PC-3 (cell line): ENCODE data around the gene TSEN15. TPM values are rescaled to one million over a fixed set of nuclear protein-coding genes. Genes with fewer than 3 reads are reported as not detected.

Source experiments
- ATAC-seq: fragments of 200-7000 bp; cut with Tn5 transposase; 2 replicates; pipeline ENCODE4 v1.9.1; 2020; ENCODE audit warnings: mild to moderate bottlenecking, moderate library complexity
- BruUV-seq: library from RNA; stranded (reverse); fragments of 400-500 nt; replicated peaks from 2 replicates; lab custom pipeline; 2021; lab: Mats Ljungman, UMichigan
- CTCF ChIA-PET: fragments of 300-600 bp; sonication (Branson Sonifier 250); formaldehyde crosslinking; loops from one replicate; lab custom pipeline; 2022; ENCODE audit warnings: antibody characterized with exemption; lab: Charles Lee
- POLR2A ChIA-PET: fragments of 300-600 bp; sonication (Branson Sonifier 250); formaldehyde crosslinking; loops from one replicate; lab custom pipeline; 2022; ENCODE audit warnings: antibody characterized with exemption; ENCODE audit not compliant: unreplicated experiment; lab: Charles Lee
- DNase-seq: peaks from one replicate; pipeline ENCODE4 v3.0.0-alpha.2; 2015
- H2AFZ ChIP-seq: fragments of 300-600 bp; sonication (generic); 2 replicates; pipeline ENCODE4 v1.6.0; 2016; ENCODE audit warnings: antibody characterized with exemption, low read length
- H3F3A ChIP-seq: fragments of 300-600 bp; sonication (generic); one replicate; pipeline ENCODE4 v1.6.0; 2017; ENCODE audit warnings: antibody characterized with exemption, low read length, control low read depth, mild to moderate bottlenecking; ENCODE audit not compliant: unreplicated experiment
- H3K27ac ChIP-seq: fragments of 300-600 bp; sonication (generic); 2 replicates; pipeline ENCODE4 v1.5.1; 2016; ENCODE audit warnings: mild to moderate bottlenecking, low read length
- H3K27me3 ChIP-seq: fragments of 300-600 bp; sonication (generic); 2 replicates; pipeline ENCODE4 v1.6.1; 2016; ENCODE audit warnings: low read length, mixed read lengths
- H3K36me3 ChIP-seq: fragments of 300-600 bp; sonication (generic); 2 replicates; pipeline ENCODE4 v1.6.1; 2016; ENCODE audit warnings: low read depth, mixed run types, low read length, mixed read lengths
- H3K4me1 ChIP-seq: fragments of 300-600 bp; sonication (generic); 2 replicates; pipeline ENCODE4 v1.5.1; 2016; ENCODE audit warnings: low read length; ENCODE audit not compliant: insufficient read depth
- H3K4me2 ChIP-seq: fragments of 300-600 bp; sonication (generic); 2 replicates; pipeline ENCODE4 v1.6.0; 2016; ENCODE audit warnings: low read length
- H3K4me3 ChIP-seq: fragments of 300-600 bp; sonication (generic); 2 replicates; pipeline ENCODE4 v1.5.1; 2016; ENCODE audit warnings: mild to moderate bottlenecking, low read length, mixed read lengths
- H3K79me2 ChIP-seq: fragments of 300-600 bp; sonication (generic); 2 replicates; pipeline ENCODE4 v1.6.1; 2017; ENCODE audit warnings: low read length, mixed read lengths
- H3K9ac ChIP-seq: fragments of 300-600 bp; sonication (generic); 2 replicates; pipeline ENCODE4 v1.6.0; 2016; ENCODE audit warnings: mild to moderate bottlenecking, low read length
- H3K9me2 ChIP-seq: fragments of 300-600 bp; sonication (generic); replicated peaks from 2 replicates; pipeline ENCODE4 v1.6.1; 2016; ENCODE audit warnings: mixed run types, low read length, mixed read lengths
- H3K9me3 ChIP-seq: fragments of 300-600 bp; sonication (generic); 2 replicates; pipeline ENCODE4 v1.6.1; 2016; ENCODE audit warnings: low read length, mixed read lengths
- H4K20me1 ChIP-seq: fragments of 300-600 bp; sonication (generic); 2 replicates; pipeline ENCODE4 v1.6.1; 2016; ENCODE audit warnings: low read length, mixed read lengths
- EZH2 ChIP-seq: fragments of 300-600 bp; sonication (generic); IDR thresholded peaks from one replicate; pipeline ENCODE4 v1.6.1; 2017; ENCODE audit warnings: antibody characterized with exemption, mild to moderate bottlenecking, low read length; ENCODE audit not compliant: unreplicated experiment
- EZH2phosphoT487 ChIP-seq: fragments of 300-600 bp; sonication (generic); IDR thresholded peaks from 2 replicates; pipeline ENCODE4 v1.6.1; 2018; ENCODE audit warnings: mild to moderate bottlenecking, antibody characterized with exemption, low read length, borderline replicate concordance
- intact Hi-C: fragments of 100-400 bp; cut with micrococcal nuclease; formaldehyde crosslinking; loops from 2 replicates; pipeline ENCODE4 v1.9.0; 2023
- total RNA-seq: library from RNA; depleted of rRNA; stranded (reverse); fragments of >200 nt; gene quantifications from 2 replicates; pipeline ENCODE4 v1.2.3, GENCODE V29; 2014
- TF ChIP-seq, protein P1 (sequence below): fragments of 300-600 bp; sonication (generic); conservative IDR thresholded peaks from 2 replicates; pipeline ENCODE4 v1.5.1; 2017; ENCODE audit warnings: antibody characterized with exemption, low read depth, mild to moderate bottlenecking, low read length

The TSEN15 gene
- total RNA-seq, 1 experiment from 2014 or later = 29.7 TPM

- H3F3A ChIP-seq = no peaks in the 10 kb centered on the region
- DNase-seq (peak; percentile 70), ATAC-seq (peak; percentile 99)
- no peak for TF ChIP-seq EZH2
- no peak for TF ChIP-seq EZH2phosphoT487
- TF ChIP-seq, protein P1, sequence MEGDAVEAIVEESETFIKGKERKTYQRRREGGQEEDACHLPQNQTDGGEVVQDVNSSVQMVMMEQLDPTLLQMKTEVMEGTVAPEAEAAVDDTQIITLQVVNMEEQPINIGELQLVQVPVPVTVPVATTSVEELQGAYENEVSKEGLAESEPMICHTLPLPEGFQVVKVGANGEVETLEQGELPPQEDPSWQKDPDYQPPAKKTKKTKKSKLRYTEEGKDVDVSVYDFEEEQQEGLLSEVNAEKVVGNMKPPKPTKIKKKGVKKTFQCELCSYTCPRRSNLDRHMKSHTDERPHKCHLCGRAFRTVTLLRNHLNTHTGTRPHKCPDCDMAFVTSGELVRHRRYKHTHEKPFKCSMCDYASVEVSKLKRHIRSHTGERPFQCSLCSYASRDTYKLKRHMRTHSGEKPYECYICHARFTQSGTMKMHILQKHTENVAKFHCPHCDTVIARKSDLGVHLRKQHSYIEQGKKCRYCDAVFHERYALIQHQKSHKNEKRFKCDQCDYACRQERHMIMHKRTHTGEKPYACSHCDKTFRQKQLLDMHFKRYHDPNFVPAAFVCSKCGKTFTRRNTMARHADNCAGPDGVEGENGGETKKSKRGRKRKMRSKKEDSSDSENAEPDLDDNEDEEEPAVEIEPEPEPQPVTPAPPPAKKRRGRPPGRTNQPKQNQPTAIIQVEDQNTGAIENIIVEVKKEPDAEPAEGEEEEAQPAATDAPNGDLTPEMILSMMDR = no peak
- H3K27ac ChIP-seq = no peak overlapping the region
- BruUV-seq = no TSS peak
- no peaks in the 10 kb centered on the region for H3K79me2 ChIP-seq
- H3K4me1 ChIP-seq = peaks cover 14% of the 10 kb centered on the region
- ChIA-PET POLR2A (interaction anchor here (0.6 kb wide), 2 partner anchors 324 to 467 kb away, joined by 3 read pairs; no protein-coding TSS in a partner anchor), CTCF (interaction anchor here (0.6 kb wide), 1 partner anchor 581 kb away, joined by 6 read pairs; no protein-coding TSS in a partner anchor)
- no peaks in the 10 kb centered on the region for H4K20me1 ChIP-seq
- H2AFZ ChIP-seq = no peak overlapping the region
- H3K9me2 ChIP-seq = no peaks in the 10 kb centered on the region
- H3K4me2 ChIP-seq = 0 out of 2 replicates have a peak overlapping the region, but pooled peaks have one; percentile 18
- H3K36me3 ChIP-seq = no peaks in the 10 kb centered on the region
- H3K9me3 ChIP-seq = no peaks in the 10 kb centered on the region
- H3K9ac ChIP-seq = no peak overlapping the region
- H3K4me3 ChIP-seq = no peak overlapping the region
- no peaks in the 10 kb centered on the region for H3K27me3 ChIP-seq
- intact Hi-C loops = loop anchor here (5.0 kb wide), 1 partner anchor 33 kb away; no protein-coding TSS in a partner anchor
Measured at GRCh38 chr1:184025242-184025675, 26.3 kb upstream of the TSEN15 start.

- Histone ChIP-seq H3F3A (no peaks in the 10 kb centered on the region), H3K9me2 (no peaks in the 10 kb centered on the region), H3K36me3 (no peaks in the 10 kb centered on the region), H4K20me1 (no peaks in the 10 kb centered on the region), H3K9ac (no peak overlapping the region), H3K79me2 (no peaks in the 10 kb centered on the region), H2AFZ (no peak overlapping the region), H3K4me3 (no peak overlapping the region), H3K9me3 (no peaks in the 10 kb centered on the region), H3K27ac (no peak overlapping the region), H3K27me3 (no peaks in the 10 kb centered on the region), H3K4me2 (no peak overlapping the region), H3K4me1 (peaks cover 19% of the 10 kb centered on the region)
- DNase-seq (no peak), ATAC-seq (no peak)
- intact Hi-C loops = loop anchor here (5.0 kb wide), 1 partner anchor 36 kb away; no protein-coding TSS in a partner anchor
- BruUV-seq = no TSS peak
- TF ChIP-seq, protein P1 = no peak
- no peak for TF ChIP-seq EZH2phosphoT487
- TF ChIP-seq EZH2 = no peak
- CTCF ChIA-PET = no interaction called here
- POLR2A ChIA-PET = interaction anchor here (0.7 kb wide), 1 partner anchor 284 kb away, joined by 3 read pairs; no protein-coding TSS in a partner anchor
Measured at GRCh38 chr1:184027826-184028695, 23.5 kb upstream of the TSEN15 start.
